GM18909 (cell line): ENCODE results near the gene KLK5.

Experiments
- ATAC-seq: cut with Tn5 transposase; IDR thresholded peaks from one replicate; pipeline ENCODE4 v1.9.1; 2021; ENCODE audit warnings: mild to moderate bottlenecking; ENCODE audit not compliant: unreplicated experiment, poor library complexity

Gene KLK5

DNA sequence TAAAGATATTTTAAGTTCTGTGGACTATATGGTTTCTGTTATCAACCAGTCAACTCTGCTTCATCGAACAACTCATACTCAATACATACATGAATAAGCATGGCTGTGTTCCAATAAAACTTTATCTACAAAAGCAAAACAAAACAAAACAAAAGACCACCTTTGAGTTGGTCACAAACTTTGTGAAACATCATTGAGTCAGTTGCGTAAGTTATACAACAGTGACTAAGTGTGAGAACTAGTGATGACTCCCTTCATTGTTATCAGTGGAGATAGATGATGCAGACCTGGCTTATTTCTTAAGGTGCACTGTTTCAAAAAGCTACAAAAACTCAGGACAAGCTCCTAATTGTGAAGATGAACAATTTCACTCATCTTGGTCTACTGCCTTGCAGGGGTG, 27.1 kb downstream of the KLK5 start:
- ATAC-seq, result no peak

DNA sequence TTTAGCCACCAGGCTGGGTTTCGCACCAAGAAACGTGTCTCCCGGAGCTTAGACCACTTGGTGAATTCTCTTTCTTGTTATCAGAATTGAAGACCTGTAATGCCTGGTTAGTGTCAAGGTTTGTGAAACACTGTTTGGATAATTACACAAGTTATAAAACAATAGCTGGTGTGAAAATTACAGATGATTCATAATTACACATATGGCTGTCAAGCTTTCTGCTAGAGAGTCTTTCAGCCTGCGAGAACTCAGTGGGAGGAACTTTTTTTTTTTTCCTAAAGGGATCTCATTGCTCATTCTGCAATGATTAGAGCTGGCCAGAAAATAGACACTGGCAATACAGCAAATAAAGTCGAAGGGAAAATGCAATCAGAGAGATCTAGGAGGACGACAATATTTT, 28.3 kb downstream of the KLK5 start:
- ATAC-seq, result no peak

DNA sequence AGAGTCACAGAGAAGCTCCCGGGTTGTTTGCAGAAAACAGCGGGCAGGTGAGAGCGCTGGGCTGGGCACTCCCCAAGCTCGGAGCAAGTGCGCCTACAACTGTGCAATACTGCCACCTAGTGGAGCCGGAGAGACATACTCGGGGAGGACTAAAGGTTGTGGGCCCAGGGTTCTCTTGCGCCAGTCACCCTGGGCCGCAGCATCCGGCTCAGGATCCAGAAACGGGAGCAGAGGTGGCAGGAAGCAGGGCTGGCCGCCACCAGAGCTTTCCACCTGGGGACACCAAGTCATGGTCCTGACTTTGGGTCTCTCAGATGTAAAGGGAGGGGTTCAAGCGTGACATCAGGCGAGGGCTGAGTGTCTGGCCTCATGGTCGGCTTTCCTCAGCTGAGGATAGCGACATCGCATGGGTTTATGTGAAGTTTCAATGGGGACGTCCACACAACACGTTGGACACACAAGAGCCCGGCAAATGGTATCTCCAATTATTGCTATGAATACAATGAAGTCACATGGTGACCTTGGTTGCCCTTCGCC, 30.5 kb downstream of the KLK5 start:
- no peak for ATAC-seq

DNA sequence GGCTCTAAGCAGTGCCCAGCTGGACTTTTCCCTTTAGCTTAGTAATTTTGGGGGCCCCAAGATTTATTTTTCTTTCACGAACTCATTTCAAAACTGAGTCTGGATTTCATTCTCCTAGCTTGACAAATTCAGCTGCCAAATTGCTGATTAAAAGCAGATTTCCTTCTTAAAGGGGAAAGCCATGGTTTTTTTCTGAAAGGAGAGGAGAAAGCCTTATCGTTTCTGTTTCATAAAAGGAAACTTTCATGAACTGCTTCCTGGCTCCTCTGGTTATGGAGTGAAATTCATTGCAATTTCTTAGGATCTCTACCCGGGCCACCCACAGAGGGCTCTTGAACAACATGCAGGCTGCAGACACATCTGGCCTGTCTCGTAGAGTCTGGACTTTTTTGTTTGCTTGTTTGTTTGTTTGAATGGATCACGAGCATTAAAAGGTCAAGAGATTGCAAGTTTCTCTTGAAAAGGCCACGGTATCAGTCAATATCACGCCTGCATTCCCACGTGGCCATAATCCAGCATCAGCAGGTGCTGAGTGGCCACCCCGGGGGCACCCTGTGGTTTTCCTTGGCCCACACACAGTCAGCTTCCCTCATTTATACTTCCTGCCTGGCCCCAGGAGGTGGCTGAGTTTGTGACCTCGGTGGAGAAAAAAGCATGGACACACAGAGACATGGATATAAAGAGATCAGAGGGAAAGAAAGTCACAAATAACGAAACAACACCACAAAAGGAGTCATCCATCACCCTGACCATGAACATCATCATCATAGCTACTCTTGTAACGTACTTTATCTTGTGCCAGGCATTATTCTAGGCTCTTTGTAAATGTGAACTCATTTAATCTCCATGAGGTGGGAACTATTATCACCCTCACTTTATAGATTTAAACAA, 31.2 kb downstream of the KLK5 start:
- no peak for ATAC-seq

DNA sequence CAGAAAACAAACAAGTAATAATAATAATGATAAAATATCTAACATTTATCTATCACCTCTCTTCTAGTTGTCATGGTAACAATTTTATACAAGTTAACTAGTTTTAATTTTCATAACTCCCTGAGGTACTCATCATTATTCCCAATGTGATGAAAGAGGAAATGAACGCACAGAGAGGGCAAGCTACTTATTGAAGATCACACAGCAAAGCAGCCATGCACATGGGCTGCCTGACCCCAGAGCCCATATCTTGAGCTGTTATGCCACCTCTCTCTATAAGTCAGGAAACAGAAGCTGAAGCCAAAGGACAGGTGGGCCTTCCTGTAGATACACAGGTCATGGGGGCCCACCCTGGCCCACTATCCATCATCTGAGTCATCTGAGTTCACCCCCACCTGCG, 36.8 kb downstream of the KLK5 start:
- no peak for ATAC-seq

DNA sequence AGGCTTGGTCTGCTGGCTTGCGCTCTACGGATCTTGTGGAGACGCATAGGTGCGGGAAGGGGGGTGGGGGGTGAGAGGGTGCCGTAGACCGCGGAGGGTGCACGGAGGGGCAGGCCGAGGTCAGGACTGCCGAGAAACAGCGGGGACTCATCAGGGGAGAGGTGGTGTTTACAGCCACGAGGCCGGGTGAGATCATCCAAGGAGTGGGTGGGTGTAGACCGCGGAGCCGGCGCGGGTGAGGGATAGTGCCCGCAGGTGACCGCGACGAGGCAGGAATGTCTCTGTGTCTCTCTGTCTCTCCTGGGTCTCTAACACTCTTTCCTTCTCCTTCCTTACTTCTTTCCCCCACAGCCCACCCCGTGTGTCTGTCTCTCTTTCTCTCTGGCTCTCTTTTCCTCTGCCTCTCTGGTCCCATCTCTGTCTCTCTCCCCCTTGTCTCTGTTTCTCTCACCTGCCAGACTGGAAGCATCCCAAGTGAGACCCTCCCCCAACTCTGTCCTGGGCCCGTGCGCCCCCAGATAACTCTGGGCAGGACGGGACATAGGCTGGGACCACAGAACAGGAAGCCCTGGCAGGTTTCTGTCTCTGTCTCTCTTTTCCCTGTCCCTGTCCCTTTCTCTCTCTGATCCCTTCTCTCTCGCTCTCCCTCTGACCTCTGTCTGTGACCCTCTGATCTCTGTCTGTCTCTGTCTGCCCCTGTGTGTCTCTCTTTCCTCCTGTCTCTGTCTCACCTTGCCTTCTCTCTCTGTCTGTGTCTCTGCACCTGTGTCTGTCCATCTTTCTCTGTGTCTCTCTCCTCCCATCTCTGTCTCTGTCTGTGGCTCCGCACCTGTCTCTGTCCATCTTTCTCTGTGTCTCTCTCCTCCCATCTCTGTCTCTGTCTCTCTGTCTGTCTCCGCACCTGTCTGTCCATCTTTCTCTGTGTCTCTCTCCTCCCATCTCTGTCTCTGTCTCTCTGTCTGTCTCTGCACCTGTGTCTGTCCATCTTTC, 39.8 kb downstream of the KLK5 start:
- ATAC-seq, result no peak

DNA sequence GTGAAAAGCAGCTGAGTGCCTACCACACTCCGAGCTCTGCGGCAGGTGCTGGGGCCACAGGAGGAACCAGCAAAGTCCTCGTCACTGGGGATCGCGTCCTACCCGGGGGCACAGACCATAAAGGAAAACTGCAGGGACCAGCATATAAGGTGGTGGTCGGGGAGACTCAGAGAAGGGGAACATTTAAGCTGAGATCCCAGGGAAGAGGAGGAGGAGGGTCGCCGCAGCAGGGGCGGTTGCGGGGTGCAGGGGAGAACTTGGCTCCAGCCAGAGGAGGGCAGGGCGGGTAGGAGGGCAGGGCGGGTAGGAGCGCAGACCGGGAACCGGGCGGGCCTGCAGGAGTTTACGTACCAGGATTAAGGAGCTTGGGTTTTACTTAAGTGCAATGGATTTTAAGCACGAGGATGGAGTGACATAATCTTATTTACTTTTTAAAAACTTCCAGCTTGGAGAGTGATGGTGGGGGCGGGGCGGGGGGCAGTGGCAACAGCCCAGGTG, 40.7 kb downstream of the KLK5 start:
- no peak for ATAC-seq

DNA sequence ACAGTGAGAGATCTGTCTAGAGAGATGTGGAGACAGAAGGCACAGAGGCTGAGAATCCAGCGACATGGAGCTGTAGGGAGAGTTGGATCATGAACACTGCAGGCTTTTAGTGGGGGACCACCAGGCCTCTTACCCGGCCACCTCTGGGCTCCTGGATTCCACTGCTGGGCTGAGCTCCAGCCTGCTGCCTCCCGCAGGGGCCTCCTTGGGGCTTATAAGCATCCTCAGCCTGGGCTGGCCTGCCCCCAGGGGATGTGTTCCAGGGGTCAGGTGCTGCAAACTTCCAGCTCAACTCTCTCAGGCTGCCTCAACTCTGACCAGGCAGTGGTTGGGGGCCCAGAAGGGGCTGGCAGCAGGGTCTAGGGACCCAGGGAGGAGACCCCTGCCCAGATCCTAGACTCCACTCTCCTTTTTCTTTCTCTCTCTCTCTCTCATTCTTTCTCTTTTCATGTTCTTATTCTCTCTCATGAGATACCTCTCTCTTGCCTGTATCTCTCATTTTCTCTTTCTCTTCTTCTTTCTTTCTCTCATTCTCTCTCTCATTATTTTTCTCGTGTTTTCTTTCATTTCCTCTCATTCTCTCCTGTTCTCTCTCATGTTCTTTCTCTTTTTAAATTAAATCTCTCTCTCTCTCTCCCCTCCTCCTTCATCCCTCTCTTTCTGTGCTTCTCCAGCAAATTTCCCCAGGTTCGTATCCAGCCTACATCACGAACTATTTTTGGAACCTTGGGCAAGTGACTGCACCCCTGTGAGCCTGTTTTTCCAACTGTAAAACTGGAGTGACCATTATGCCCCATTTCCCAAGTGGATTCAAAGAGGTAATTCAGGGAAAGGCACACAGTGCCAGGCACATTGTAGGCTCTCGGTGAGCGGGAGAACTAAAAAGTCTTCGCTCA, 41.4 kb downstream of the KLK5 start, which contains the start of gene KLK4:
TSS of gene KLK4 (minus strand) at position 190 of the 896 bp plus-strand sequence. CDS start 657 bp downstream, outside the sequence.
- ATAC-seq, result no peak

DNA sequence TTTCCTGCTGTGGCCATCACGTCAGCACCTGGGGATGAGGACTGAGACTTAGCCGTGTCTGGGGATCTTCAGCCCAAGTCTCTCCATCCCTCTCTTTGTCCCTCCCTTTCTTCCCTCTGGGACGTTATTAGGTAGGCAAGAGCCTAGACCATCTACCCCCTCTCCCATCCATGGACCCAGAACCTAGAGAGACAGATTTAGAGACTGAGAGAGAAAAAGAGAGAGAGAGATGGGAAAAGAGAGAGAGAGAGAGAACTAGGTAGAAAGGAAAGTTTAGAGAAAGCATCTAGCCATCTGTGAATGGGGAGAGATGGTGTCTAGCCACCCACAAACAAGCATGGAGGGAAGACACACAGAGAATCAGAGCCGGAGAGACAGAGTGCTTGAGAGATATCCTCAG, 42.1 kb downstream of the KLK5 start:
- ATAC-seq, result no peak

DNA sequence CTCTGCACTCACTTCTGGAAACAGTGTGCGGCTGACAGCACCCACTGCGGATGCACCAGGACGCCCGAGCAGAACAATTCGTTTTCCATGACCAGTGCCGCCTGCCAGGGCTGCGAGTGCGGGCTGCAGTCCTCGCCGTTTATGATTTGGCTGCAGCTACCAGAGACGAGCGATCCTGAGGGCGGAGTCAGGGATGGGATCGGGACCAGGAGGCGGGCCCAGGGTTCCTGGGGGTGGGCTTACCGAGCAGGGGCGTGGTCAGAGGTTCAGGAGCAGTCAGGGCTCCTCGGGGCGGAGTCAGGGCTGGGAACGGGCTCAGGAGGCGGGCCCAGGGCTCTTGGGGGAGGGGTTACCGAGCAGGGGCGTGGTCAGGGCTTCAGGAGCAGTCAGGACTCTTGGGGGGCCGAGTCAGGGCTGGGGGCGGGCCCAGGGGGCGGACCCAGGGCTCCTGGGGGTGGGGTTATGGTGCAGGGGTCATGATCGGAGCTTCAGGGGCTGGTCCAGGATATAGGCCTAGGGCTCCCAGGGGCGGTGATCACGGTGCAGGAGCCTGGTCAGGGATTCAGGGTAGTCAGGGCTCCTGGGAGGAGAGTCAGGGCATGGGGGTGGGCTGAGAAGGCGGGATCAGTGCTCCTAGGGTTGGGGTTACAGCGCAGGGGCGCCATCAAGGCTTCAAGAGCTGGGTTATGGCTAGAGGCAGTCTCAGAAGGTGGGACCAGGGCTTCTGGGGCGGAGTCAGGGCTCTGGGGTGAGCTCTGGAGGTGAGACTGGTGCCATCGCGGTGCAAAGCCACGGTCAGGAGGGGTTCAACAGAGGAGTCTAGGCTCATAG, 43.4 kb downstream of the KLK5 start:
- ATAC-seq, result peak; percentile 58

DNA sequence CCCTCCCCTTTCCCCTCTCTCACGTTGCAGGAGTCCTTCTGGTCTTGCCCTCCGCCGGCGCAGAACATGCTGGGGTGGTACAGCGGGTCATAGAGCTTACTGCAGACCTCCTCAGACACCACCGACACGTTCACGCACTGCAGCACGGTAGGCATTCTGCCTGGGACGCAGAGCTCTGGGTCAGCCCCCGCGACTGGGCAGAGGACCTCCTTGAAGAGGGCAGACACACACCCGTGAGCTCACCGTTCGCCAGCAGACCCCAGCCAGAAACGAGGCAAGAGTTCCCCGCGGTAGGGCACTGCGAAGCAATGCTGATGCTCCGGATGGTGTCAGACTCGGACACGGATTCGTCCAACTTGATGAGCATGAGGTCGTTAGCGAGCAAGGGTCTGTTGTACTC, 44.5 kb downstream of the KLK5 start:
- no peak for ATAC-seq

DNA sequence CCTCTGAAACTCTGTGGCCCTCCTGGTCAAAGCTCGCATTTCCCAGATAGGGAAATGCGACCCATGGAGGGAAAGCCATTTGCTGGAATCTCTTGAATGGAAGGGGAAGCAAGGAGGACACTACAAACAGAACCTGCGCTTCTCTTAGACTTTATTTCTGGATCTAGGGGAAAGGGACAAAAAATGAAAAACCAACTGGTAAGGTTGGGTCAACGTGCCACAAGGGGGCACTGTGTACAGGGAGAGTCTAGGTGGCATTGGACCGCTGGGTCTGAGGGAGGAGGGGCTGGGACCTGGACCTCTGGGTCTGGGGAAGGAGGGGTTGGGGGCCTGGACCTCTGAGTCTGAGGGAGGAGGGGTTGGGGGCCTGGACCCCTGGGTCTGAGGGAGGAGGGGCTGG, 46.6 kb downstream of the KLK5 start:
- ATAC-seq, result no peak

DNA sequence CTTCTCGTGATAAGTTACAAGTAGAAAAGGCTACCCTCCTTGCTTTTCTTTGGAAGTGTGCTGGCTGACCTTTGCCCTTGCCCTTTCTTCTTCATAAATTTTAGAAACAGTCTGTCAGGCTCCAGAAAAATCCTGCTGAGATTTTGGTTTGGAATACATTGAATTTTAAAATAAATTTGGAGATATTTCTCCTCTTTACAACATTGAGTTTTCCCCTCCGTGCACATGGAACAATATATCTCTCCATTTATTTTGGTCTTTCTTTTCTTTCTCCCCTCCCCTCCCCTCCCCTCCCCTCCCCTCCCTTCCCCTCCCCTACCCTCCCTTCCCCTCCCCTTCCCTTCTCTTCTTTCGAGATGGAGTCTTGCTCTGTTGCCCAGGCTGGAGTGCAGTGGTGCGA, 50.2 kb downstream of the KLK5 start:
- ATAC-seq, result no peak

DNA sequence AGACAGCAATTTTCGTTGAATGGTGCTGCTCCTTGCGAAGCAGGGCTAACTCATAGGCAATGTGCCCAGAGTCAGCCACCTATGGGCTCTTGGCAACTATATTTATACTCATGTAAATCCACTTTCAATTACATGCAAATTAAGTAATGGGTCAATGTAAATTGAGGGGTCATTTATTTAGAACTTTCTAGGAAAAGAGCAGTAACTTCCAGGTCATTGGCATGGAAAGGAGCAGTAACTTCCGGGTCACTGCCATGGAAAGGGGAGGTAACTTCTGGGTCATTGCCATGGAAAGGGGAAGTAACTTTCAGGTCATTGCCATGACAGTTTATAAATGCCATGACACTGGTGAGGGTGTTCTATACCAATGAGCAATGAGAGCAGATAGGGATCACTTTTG, 53.3 kb downstream of the KLK5 start:
- ATAC-seq, result no peak

DNA sequence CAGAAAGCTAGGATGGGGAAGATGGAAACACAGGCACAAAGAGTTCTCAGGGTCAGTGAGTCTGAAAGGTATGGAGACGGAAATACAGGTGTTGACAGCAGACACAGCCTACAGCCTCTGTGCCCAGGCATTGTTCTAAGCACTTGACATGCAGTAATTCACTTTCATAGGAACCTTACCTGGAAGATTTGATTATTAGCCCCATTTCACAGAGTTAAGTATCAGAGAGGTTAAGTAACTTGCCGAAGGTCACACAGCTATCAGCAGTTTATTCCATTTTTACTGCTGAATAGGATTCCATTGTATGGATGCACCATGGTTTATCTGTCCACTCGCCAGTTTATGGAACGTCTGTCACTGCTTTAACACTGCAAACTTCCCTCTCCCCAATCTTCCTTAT, 54.8 kb downstream of the KLK5 start:
- no peak for ATAC-seq

DNA sequence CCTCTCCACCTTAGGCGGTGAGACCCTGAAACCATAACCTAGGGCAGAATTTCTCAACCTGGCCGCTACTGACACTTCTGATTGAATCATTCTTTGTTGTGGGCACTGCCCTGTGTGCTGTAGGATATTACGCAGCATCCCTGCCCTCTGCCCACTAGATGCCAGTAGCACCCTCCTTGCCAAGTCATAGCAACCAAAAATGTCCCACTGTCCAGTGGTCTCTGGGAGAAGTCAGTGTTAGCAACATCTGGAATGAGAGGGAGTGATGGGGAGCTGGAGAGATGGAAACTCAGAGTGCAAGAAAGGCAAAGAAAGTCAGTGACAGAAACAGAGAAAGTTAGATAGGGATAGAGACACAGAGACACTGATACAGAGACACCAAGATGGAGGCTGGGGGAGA, 55.2 kb downstream of the KLK5 start:
- no peak for ATAC-seq

DNA sequence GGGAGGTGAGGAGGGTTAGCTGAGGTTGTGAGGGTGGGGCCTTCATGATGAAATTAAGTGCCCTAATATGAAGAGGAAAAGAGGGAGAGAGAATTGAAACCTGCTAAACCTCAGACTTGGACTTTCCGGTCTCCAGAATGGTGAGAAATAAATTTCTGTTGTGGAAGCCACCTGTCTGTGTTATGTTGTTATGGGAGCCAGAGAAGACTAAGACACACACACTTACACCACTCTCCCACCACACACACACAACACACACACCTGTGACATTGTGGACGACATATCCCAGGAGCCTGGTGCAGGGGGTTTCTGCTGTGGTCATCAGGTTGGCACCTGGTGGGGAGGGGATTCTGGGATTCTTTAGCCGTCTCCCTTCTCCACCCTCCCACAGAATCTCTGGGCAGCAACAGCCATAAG, 55.6 kb downstream of the KLK5 start:
- ATAC-seq, result peak; percentile 27

DNA sequence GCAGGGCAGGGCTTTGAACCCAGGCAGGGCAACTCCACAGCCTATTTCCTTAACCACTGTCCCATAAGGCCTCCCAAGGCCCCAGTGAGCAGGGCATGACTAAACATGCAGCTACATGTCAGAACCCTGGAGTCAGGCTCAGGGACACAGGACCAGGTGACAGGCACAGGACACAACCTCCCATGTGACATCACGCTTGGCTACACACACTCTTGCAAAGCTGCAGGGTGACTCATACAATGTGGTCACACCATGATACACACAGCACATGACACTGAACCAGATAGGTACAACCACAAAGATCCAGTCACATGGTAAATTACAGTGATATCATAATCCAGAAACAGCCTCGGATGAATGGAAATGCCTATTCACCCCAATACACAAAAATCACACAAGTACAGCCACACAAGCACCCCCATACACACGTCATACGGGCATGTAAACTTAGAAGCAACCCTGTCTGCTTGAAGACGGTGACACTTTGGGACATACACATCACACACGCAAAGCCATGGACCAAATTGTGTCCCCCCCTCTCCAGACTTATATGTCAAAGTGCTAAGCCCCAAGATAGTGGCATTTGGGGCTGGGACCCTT, 56.1 kb downstream of the KLK5 start:
- peak; percentile 83 for ATAC-seq
